HT1080 (cell line): Measurements from ENCODE around the gene BAX. TPM values are rescaled to one million over a fixed set of nuclear protein-coding genes. Genes with fewer than 3 reads are reported as not detected.

Source experiments
- DNase-seq: peaks from one replicate; pipeline ENCODE4 v3.0.0-alpha.2; 2015; ENCODE audit warnings: low read depth
- total RNA-seq: library from RNA; depleted of rRNA; stranded (reverse); fragments of >200 nt; shearing (Covaris generic); gene quantifications from 2 replicates; pipeline ENCODE4 v1.2.3, GENCODE V29; 2014

The BAX gene
- total RNA-seq, 1 experiment from 2014 or later: 273 TPM

GRCh38 chr19:48962029-48962848 lies 7.6 kb downstream of the BAX start:
- DNase-seq: peak; percentile 72

DNA sequence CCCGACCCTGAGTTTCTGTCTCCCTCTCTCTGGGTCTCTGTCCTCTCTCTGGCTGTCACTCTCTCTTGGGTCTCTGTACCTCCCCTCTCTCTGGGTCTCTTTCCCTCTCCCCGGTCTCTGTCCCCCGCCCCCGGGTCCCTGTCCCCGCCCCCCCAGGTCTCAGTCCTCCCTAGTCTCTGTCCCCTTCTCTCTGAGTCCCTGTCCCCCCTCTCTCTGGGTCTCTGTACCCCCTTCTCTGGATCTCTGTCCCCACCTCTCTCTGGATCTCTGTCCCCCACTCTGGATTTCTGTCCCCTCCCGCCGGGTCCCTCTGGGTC lies 8.1 kb downstream of the BAX start:
- DNase-seq: no peak

DNA sequence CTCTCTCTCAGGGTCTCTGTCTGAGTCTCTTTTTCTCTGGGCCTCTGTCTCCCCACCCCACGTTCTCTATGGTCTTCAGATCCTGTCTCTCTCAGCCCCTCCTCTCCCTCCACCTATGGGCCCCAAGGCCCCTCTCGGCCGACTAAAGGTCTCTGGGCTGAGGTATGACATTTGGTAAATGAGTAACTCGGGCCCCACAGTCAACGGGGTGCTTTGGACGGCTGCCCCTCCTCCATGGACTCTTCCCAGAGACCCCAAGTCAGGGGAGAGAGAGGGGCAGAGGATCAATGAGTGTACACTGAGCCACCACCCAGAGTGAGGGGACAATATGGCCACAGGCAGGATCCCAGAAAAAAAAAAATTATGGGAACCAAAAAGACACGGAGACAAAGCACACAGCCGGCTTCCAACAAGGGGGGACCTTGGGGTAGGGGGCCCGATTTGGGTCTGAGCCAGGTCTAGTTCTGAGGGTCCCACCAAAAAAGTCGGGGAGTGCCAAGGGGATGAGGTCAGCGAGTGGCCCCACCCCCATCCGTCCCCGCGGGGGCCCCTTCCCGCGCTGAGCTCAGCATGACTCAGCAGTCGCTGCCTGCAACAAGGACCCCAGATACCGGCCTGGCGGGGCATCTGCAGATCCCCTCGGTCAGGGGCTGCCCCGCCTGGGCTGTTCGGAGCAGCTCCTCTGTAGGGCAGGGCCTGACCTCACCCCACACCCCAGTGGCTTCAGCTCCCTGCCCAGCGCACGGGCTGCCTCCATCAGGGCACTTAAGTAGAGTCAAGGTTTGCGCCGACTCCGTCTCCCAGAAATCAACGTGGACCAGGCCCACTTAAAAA lies 8.9 kb downstream of the BAX start:
- DNase-seq: peak; percentile 79

DNA sequence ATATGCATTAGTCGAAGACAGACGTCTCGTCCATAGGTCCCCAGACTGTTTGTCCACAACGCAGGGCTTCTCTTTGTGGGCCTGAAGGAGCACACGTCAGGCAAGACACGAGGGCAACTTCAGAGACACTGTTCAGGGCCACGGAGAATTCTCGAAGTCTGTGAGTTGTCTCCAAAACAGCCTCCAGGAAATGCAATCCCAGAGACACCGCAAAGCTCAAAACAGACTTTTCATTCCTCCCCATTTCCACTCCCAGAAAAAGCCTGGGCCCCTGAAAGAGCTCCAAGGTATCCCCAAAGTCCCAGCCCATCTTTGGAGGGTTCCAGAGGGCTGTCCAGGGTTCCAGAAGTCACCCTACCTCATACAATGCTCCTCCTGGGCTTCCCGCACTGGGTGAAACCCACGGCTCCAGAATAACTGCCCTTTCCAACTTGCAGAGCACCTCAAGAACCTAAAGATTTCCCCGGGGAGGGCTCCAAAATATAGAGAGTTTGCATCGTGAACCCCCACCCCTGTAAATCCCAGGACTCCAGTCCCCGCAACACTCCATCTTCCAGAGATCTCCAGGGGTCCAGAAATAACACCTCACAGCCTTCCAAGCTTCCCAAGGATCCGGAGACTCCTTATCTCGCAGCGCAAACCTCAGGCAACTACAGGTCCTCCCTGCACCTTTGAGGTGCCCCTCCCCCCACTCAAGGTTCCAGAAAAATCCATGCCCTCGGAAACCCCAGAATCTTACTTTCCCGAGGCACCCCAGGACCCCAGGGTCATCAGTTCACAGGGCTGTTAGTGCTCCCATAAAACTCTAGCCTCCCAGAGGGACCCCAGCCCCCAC lies 9.7 kb downstream of the BAX start:
- DNase-seq: no peak

DNA sequence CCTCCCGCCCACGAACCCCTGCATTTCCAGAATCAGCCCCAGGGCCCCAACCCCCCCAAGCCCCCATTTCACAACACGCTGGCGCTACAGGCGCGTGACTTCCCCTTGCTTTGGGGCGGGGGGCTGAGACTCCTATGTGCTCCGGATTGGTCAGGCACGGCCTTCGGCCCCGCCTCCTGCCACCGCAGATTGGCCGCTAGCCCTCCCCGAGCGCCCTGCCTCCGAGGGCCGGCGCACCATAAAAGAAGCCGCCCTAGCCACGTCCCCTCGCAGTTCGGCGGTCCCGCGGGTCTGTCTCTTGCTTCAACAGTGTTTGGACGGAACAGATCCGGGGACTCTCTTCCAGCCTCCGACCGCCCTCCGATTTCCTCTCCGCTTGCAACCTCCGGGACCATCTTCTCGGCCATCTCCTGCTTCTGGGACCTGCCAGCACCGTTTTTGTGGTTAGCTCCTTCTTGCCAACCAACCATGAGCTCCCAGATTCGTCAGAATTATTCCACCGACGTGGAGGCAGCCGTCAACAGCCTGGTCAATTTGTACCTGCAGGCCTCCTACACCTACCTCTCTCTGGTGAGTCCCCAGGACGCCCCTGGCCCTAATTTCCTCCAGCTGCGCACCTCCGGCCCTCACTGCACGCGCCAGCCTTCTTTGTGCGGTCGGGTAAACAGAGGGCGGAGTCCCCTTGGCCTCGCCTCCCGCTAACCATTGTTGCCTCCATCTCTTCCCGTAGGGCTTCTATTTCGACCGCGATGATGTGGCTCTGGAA lies 10.5 kb downstream of the BAX start, which contains the start of gene FTL:
Gene FTL (plus strand): TSS at position 270 of the 766 bp plus-strand sequence. CDS start 199 bp downstream, at position 469.
- peak; percentile 96 for DNase-seq

DNA sequence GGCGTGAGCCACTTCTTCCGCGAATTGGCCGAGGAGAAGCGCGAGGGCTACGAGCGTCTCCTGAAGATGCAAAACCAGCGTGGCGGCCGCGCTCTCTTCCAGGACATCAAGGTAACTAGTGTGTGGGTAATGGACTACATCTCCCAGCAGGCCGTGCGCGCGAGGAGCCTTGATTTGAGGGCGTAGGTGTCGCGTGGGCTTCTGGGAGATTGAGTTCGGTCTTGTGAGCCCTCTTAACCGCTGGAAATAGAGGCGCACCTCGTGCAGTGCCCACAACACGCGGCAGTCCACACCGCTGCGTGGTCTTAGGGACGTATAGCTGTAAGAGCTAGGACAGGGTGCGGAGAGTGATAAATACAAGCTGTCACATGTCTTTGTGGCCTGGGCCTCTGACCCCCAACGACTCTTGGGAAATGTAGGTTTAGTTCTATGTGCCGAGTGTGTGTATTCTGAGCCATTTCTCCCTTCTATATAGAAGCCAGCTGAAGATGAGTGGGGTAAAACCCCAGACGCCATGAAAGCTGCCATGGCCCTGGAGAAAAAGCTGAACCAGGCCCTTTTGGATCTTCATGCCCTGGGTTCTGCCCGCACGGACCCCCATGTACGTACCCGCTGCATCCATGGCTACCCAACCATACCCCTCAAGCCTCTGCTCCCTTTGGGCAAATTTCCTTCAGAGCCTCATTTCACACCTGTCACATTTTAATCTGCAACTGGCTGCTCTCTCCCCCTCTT lies 11.3 kb downstream of the BAX start:
- DNase-seq: peak; percentile 79

- no peak for DNase-seq
Measured at GRCh38 chr19:48966541-48967345, 12.1 kb downstream of the BAX start.

GRCh38 chr19:48967346-48968178 lies 12.9 kb downstream of the BAX start:
- DNase-seq: peak; percentile 63

- no peak for DNase-seq
Measured at GRCh38 chr19:48968179-48968661, 13.5 kb downstream of the BAX start.

- DNase-seq: no peak
Measured at GRCh38 chr19:48968813-48969218, 14.1 kb downstream of the BAX start.

GRCh38 chr19:48969276-48970138 lies 14.8 kb downstream of the BAX start:
- no peak for DNase-seq

GRCh38 chr19:48970139-48970766 lies 15.6 kb downstream of the BAX start:
- peak; percentile 51 for DNase-seq

- peak; percentile 65 for DNase-seq
Measured at GRCh38 chr19:48970923-48971395, 16.3 kb downstream of the BAX start.

DNA sequence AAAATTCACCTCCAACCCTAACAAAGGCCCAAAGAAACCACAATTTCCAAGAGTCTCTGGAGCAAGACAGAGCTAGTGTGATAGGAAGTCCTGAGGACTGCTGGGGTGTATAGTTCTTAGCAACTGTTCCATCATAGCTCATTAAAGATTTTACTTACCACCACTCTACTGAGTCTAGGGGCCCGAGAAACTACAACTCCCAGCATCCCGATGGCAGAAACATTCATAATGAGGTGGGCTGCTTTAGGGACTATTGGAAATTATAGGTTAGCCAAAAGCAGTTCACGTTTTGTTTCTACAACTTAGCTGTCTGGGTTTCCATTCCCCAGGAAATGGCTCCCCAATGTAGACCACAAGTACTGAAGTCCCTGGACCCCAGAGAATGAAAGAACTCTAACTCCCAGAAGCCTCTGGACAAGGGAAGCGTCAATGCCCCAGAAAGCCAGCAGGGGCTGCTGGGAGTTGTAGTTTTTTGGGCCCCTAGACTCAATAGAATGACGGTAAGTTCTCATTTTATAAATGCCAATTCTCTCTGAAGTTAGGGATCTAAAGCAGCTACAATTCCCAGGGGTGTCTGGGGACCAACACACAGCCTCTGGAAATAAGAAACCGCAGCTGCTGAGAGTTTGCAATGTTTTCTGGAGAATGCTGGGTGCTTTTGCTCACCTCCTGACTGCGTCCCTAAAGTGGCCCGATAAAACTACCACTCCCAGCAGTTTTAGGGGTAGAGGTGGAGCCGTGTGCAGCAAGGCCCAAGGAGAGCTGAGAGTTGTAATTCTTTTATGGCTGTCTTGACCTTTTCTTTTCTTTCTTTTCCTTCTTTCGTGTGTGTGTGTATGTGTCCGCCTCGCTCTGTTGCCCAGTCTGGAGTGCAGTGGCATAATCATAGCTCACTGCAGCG lies 21.5 kb downstream of the BAX start:
- peak; percentile 56 for DNase-seq

GRCh38 chr19:48977061-48977460 lies 22.4 kb downstream of the BAX start:
- no peak for DNase-seq
